Stomach smooth muscle (tissue), 2 donors: ENCODE data around the gene MEGF8.

Source experiments
- H3K27ac ChIP-seq: one replicate; pipeline ENCODE4 v1.7.0; 2013; ENCODE audit warnings: mild to moderate bottlenecking, low read length, inconsistent platforms
- H3K27me3 ChIP-seq, 2 donors: one replicate each; pipeline ENCODE4 v1.7.0; 2013; ENCODE audit warnings: low read length in 2 of 2; ENCODE audit not compliant: insufficient read depth in 2 of 2, control insufficient read depth in 1 of 2
- H3K36me3 ChIP-seq, 2 donors: one replicate each; pipeline ENCODE4 v1.7.0; 2013; ENCODE audit warnings: low read length in 2 of 2; ENCODE audit not compliant: control insufficient read depth in 2 of 2, insufficient read depth in 2 of 2
- H3K4me1 ChIP-seq: one replicate; pipeline ENCODE4 v1.7.0; 2013; ENCODE audit warnings: low read length; ENCODE audit not compliant: control insufficient read depth, insufficient read depth
- H3K4me3 ChIP-seq, 2 donors: one replicate each; pipeline ENCODE4 v1.7.0; 2013; ENCODE audit warnings: low read length in 2 of 2
- H3K9ac ChIP-seq, 2 donors: one replicate each; pipeline ENCODE4 v1.7.0; 2013; ENCODE audit warnings: low read length in 2 of 2, mild to moderate bottlenecking in 1 of 2
- H3K9me3 ChIP-seq, 2 donors: one replicate each; pipeline ENCODE4 v1.7.0; 2013; ENCODE audit warnings: low read length in 2 of 2; ENCODE audit not compliant: control insufficient read depth in 2 of 2
- donor health status: healthy.
- donor health status: Pancreatic carcinoma.

The MEGF8 gene

DNA sequence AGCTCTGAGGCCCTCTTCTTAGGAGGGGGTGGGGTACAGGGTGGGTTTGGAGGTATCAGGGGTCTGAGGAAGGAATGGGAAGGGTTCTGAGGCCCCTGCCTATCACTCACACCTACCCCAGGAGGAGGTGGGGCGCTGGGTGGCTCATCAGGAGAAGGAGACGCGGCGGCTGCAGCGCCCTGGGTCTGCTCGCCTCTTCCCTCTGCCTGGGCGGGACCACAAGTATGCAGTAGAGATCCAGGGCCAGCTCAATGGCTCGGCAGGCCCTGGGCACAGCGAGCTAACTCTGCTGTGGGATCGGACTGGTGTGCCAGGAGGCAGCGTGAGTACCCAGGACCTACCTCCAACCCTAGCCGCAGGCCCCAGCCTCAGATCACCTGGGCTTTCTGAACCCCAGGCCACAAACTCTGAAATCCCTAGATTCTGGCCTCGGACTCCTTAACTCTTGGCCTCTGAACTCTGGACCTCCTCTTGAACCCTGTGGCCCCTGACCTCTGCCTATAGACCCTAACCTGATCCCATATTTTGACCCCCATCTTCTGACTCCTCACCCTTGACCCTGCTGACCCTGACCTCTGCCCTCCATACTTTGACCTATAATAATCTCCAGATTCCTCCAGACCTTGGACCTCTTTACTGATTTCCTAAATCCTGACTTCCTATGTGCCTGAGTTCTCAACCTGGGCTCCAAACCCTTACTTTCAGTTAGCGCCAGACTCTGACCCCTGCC is 24.1 kb downstream of the MEGF8 start:
- H3K9ac ChIP-seq: no peak overlapping the region
- peaks cover 11 to 24% of the 10 kb centered on the region in 2 donors for H3K36me3 ChIP-seq
- no peak overlapping the region for H3K4me3 ChIP-seq

DNA sequence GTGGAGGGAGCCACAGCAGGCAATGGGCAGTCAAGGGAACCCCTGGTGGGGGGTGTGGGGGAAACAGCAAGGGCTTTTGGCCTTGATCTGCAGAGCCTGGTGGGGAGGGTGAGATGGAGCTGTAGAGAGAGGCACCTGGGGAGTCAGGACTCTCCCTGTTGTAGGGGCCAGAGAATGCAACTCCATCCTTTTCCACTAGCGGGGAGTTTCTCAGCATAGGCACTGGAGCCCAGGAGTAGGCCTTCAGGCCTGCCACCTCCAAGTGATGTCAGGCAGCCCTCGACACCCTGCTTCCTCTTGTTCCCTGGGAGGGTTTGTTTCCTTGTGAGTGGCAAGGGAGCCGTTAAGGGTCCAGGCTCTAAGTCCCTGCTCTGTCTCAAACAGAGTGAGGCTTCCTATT is 25.0 kb downstream of the MEGF8 start:
- H3K4me1 ChIP-seq: no peaks in the 10 kb centered on the region
- H3K9me3 ChIP-seq: no peaks in the 10 kb centered on the region
- H3K27me3 ChIP-seq: no peaks in the 10 kb centered on the region
- no peak overlapping the region for H3K4me3 ChIP-seq
- H3K36me3 ChIP-seq: peaks cover 13 to 25% of the 10 kb centered on the region in 2 donors
- no peak overlapping the region for H3K9ac ChIP-seq
- H3K27ac ChIP-seq: no peak overlapping the region

More for the DNA sequence above, 24.1 kb downstream of the MEGF8 start:
- Histone ChIP-seq H3K27me3 (no peaks in the 10 kb centered on the region), H3K27ac (no peak overlapping the region), H3K4me1 (no peaks in the 10 kb centered on the region), H3K9me3 (no peaks in the 10 kb centered on the region)

DNA sequence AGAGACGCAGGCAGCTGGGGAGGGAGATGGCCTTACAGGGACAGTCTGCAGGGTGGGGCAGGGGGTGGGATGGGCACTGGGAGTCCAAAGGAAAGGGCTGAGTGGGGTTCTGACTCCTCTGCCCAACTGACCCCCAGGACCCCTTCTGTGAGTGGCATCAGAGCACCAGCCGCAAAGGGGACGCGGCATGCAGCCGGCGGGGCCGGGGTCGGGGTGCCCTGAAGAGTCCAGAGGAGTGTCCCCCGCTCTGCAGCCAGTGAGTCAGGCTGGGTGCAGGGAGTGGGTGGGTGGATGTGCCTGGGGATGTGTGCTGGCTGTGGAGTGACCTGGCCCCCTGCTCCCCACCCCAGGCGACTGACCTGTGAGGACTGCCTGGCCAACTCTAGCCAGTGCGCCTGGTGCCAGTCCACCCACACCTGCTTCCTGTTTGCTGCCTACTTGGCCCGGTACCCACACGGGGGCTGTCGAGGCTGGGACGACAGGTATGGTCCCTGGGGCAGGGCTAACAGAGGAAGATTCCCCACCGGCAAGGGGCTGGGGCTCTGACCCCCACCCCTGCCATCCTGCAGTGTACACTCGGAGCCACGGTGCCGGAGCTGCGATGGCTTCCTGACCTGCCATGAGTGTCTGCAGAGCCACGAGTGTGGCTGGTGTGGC is 25.8 kb downstream of the MEGF8 start:
- no peaks in the 10 kb centered on the region for H3K9me3 ChIP-seq
- peaks cover 12 to 25% of the 10 kb centered on the region in 2 donors for H3K36me3 ChIP-seq
- no peak overlapping the region for H3K9ac ChIP-seq

DNA sequence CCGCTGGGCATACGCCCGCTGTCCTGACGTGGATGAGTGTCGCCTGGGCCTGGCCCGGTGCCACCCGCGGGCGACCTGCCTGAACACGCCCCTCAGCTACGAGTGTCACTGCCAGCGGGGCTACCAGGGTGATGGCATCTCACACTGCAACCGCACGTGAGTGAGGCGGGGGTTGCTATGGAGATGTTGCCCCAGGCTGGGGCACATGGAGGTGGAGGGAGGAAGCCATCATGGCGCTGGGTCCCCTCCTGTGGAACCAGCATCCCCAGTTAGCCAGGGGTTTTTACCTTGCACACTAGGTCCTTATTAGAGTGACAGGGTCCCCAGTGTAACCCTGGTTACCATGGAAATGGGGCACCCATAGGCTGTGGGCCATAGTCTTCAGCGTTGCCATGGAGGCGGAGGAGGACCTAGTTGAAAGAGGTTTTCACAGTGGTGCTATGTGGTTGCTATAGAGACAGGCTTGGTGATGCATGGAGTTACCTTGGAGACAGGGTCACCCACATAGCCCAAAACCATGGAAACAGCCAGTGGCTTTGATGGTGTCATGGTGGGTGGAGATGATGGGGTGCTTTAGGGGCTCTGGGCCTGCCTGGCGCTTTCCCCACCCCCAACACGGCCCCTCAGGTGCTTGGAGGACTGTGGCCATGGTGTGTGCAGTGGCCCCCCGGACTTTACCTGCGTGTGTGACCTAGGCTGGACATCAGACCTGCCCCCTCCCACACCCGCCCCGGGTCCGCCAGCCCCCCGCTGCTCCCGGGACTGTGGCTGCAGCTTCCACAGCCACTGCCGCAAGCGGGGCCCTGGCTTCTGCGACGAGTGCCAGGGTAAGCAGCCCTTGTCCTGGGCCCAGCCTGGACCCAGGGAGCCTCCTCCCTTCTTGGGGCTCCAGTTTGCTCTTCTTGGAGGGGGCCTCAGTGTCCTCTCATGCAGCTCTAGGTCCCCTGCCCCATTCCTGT is 27.1 kb downstream of the MEGF8 start:
- Histone ChIP-seq H3K9me3 (no peaks in the 10 kb centered on the region), H3K27ac (no peak overlapping the region), H3K36me3 (peaks cover 16 to 29% of the 10 kb centered on the region in 2 donors)

More for the DNA sequence above, 25.8 kb downstream of the MEGF8 start:
- H3K27me3 ChIP-seq: no peaks in the 10 kb centered on the region
- no peak overlapping the region for H3K27ac ChIP-seq
- H3K4me1 ChIP-seq: no peaks in the 10 kb centered on the region
- no peak overlapping the region for H3K4me3 ChIP-seq

DNA sequence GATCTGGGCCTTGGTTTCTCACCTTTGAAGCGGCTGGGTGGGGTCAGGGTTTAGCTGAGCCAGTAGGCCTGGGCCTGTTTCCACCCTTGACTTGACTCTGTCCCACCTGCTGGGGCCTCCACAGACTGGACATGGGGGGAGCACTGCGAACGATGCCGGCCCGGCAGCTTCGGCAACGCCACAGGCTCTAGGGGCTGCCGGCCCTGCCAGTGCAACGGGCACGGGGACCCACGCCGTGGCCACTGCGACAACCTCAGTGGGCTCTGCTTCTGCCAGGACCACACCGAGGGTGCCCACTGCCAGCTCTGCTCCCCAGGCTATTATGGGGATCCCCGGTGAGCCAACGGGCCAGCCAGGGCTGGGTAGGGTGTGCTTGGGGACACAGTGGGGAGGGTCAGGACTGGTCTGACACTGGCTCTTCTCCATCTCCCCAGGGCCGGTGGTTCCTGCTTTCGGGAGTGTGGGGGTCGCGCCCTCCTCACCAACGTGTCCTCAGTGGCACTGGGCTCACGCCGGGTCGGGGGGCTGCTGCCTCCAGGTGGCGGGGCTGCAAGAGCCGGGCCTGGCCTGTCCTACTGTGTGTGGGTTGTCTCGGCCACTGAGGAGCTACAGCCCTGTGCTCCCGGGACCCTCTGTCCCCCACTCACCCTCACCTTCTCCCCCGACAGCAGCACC is 28.0 kb downstream of the MEGF8 start:
- Histone ChIP-seq H3K4me3 (no peak overlapping the region), H3K9ac (no peak overlapping the region), H3K27me3 (no peaks in the 10 kb centered on the region), H3K36me3 (peaks cover 15 to 25% of the 10 kb centered on the region in 2 donors), H3K4me1 (no peaks in the 10 kb centered on the region), H3K27ac (no peak overlapping the region), H3K9me3 (no peaks in the 10 kb centered on the region)

More for the DNA sequence above, 27.1 kb downstream of the MEGF8 start:
- Histone ChIP-seq H3K4me1 (no peaks in the 10 kb centered on the region), H3K9ac (no peak overlapping the region), H3K27me3 (no peaks in the 10 kb centered on the region), H3K4me3 (no peak overlapping the region)

DNA sequence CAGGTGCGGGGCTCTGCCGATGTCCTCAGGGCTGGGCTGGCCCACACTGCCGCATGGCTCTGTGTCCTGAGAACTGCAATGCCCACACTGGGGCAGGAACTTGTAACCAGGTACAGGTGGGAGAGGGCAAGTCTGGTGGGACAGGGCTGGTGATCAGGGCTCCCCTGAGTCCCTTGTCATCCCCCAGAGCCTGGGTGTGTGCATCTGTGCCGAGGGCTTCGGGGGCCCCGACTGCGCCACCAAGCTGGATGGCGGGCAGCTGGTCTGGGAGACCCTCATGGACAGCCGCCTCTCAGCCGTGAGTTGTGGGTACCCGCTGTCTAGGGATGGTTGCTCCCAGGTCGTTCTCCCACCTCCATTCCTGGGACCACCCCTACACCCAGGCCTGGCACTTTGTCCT is 30.5 kb downstream of the MEGF8 start:
- Histone ChIP-seq H3K27ac (no peak overlapping the region), H3K9ac (no peak overlapping the region), H3K9me3 (no peaks in the 10 kb centered on the region), H3K4me3 (no peak overlapping the region), H3K27me3 (no peaks in the 10 kb centered on the region), H3K36me3 (peaks cover 15 to 24% of the 10 kb centered on the region in 2 donors), H3K4me1 (no peaks in the 10 kb centered on the region)

DNA sequence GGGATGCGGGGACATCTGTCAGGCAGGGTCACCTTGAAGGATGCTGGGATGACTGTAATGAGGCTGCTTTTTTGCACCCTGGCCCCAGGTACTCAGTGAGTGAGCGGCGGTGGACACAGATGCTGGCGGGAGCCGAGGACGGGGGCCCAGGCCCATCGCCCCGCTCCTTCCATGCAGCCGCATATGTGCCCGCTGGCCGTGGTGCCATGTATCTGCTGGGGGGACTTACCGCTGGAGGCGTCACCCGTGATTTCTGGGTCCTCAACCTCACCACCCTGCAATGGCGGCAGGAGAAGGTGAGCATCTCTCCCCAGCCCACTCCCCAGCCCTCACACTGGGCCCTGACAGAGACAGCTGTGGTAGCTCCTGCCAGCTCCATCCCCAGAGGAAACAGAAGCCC is 31.3 kb downstream of the MEGF8 start:
- Histone ChIP-seq H3K4me1 (no peaks in the 10 kb centered on the region), H3K27ac (no peak overlapping the region), H3K36me3 (peaks cover 15 to 21% of the 10 kb centered on the region in 2 donors), H3K4me3 (no peak overlapping the region), H3K27me3 (no peaks in the 10 kb centered on the region), H3K9me3 (no peaks in the 10 kb centered on the region), H3K9ac (no peak overlapping the region)

DNA sequence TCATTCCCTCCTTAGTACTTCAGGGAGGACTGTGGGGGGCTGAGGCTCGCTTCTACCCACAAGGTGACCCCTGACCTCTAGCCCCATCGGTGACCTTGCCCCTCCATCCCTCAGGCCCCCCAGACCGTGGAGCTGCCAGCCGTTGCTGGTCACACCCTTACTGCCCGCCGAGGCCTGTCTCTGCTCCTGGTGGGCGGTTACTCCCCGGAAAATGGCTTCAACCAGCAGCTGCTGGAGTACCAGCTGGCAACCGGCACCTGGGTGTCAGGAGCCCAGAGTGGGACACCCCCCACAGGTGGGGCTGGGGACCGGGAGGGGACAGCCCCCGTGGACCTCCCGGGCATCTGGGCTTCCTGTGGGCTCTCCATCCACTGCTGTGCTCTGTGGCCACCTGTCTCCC is 31.9 kb downstream of the MEGF8 start:
- Histone ChIP-seq H3K9ac (no peak overlapping the region), H3K27me3 (no peaks in the 10 kb centered on the region), H3K4me1 (no peaks in the 10 kb centered on the region), H3K4me3 (no peak overlapping the region), H3K36me3 (peaks cover 15 to 20% of the 10 kb centered on the region in 2 donors), H3K9me3 (no peaks in the 10 kb centered on the region), H3K27ac (no peak overlapping the region)

DNA sequence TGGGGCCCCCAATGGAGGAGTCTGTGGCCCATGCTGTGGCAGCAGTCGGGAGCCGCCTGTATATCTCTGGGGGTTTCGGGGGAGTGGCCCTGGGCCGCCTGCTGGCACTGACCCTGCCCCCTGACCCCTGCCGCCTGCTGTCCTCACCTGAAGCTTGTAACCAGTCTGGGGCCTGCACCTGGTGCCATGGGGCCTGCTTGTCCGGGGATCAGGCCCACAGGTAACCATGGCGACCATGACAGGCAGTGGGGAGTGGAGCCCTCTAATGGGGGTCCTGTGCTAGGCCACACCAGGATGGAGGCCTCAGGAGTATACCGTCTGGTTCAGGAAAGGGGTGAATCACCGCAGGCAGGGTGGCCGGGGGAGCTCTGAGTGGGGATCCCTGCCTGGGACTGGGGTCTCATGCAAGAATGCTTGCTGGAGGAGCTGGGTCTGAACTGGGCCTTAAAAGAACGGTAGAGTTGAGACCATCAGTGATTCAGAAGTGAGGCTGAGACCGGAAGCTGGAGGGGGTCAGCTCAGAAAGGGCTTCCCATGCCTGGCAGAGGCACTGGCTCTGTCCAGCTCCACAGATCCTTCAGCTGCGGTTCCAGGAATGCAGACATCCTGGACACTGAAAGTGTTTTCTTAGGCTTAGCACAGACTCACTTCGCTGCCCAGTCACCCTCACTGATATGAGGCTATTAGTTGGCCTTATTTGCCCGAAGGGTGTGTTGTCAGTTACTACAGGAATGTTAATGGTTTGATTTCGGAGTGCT is 35.5 kb downstream of the MEGF8 start:
- Histone ChIP-seq H3K9ac (no peak overlapping the region), H3K27ac (no peak overlapping the region), H3K36me3 (peaks cover 23 to 26% of the 10 kb centered on the region in 2 donors), H3K27me3 (no peaks in the 10 kb centered on the region), H3K4me1 (peaks cover 5% of the 10 kb centered on the region), H3K4me3 (no peak overlapping the region), H3K9me3 (peaks cover 0 to 5% of the 10 kb centered on the region in 2 donors)
